HUES64 (cell line): Measurements from ENCODE around the gene RNF166.

Experiments
- H3K27ac ChIP-seq: 2 replicates; pipeline ENCODE4 v1.7.0; 2013; ENCODE audit warnings: low read depth, low read length, inconsistent platforms
- H3K27me3 ChIP-seq: 2 replicates; pipeline ENCODE4 v1.6.1; 2013; ENCODE audit warnings: mild to moderate bottlenecking, low read length; ENCODE audit not compliant: insufficient read depth
- H3K36me3 ChIP-seq: 2 replicates; pipeline ENCODE4 v1.6.1; 2013; ENCODE audit warnings: mild to moderate bottlenecking, low read length; ENCODE audit not compliant: insufficient read depth
- H3K4me1 ChIP-seq: 2 replicates; pipeline ENCODE4 v1.6.1; 2013; ENCODE audit warnings: mild to moderate bottlenecking, low read length, moderate library complexity; ENCODE audit not compliant: insufficient read depth
- H3K4me3 ChIP-seq: 2 replicates; pipeline ENCODE4 v1.5.1; 2013; ENCODE audit warnings: mild to moderate bottlenecking, low read length, moderate library complexity
- H3K9ac ChIP-seq: 2 replicates; pipeline ENCODE4 v1.6.1; 2013; ENCODE audit warnings: mild to moderate bottlenecking, low read depth, low read length
- H3K9me3 ChIP-seq: 2 replicates; pipeline ENCODE4 v1.6.1; 2013; ENCODE audit warnings: low read depth, low read length; ENCODE audit not compliant: insufficient read depth
- WGBS: fragments of 150-250, 120-280 bp; methylation state at CpG from one replicate; pipeline ENCODE4 v1.1.7; 2013; ENCODE audit warnings: missing lambda C conversion rate; 5-methylcytosine and 5-hydroxymethylcytosine counted together

RNF166 gene

GRCh38 chr16:88653101-88653500, 53.1 kb downstream of the RNF166 start:
- WGBS: 96% methylated on average over 13 of the region's 13 CpGs
- no peak overlapping the region for H3K9ac ChIP-seq
- H3K4me3 ChIP-seq: no peak overlapping the region
- H3K4me1 ChIP-seq: peaks cover 12% of the 10 kb centered on the region; the same call in 1 of the 2 replicates
- H3K36me3 ChIP-seq: peaks cover 44% of the 10 kb centered on the region
- no peaks in the 10 kb centered on the region for H3K9me3 ChIP-seq
- no peak overlapping the region for H3K27ac ChIP-seq
- H3K27me3 ChIP-seq: no peaks in the 10 kb centered on the region

DNA sequence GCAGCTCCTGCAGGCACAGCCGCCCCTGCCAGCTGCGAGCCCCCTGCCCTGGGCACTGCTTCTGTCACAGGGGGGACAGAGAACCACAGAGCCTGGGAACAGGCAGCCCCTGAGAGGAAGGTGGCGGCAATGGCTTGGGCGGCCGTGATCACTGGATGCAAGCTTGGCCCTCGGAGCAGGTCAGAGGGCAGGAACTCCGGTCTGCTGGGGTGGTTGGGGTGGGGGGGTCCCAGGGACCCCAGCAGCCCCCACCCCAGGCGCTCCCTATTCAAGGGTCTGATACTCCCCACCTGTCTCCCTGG, 53.5 kb downstream of the RNF166 start:
- Histone ChIP-seq H3K4me1 (peaks cover 12% of the 10 kb centered on the region; the same call in 1 of the 2 replicates), H3K27ac (no peak overlapping the region), H3K27me3 (no peaks in the 10 kb centered on the region), H3K9ac (no peak overlapping the region), H3K4me3 (no peak overlapping the region), H3K36me3 (peaks cover 41% of the 10 kb centered on the region), H3K9me3 (no peaks in the 10 kb centered on the region)
- 95% methylated on average over 7 of the region's 8 CpGs for WGBS

- H3K4me1 ChIP-seq: peaks cover 12% of the 10 kb centered on the region; the same call in 1 of the 2 replicates
- no peaks in the 10 kb centered on the region for H3K9me3 ChIP-seq
- H3K9ac ChIP-seq: no peak overlapping the region
- H3K27me3 ChIP-seq: no peaks in the 10 kb centered on the region
- H3K4me3 ChIP-seq: no peak overlapping the region
- H3K27ac ChIP-seq: no peak overlapping the region; the same call in 1 of the 2 replicates
- peaks cover 40% of the 10 kb centered on the region for H3K36me3 ChIP-seq
- WGBS: 92% methylated on average over 29 of the region's 29 CpGs
Observed at GRCh38 chr16:88651989-88652761, 54.0 kb downstream of the RNF166 start.

DNA sequence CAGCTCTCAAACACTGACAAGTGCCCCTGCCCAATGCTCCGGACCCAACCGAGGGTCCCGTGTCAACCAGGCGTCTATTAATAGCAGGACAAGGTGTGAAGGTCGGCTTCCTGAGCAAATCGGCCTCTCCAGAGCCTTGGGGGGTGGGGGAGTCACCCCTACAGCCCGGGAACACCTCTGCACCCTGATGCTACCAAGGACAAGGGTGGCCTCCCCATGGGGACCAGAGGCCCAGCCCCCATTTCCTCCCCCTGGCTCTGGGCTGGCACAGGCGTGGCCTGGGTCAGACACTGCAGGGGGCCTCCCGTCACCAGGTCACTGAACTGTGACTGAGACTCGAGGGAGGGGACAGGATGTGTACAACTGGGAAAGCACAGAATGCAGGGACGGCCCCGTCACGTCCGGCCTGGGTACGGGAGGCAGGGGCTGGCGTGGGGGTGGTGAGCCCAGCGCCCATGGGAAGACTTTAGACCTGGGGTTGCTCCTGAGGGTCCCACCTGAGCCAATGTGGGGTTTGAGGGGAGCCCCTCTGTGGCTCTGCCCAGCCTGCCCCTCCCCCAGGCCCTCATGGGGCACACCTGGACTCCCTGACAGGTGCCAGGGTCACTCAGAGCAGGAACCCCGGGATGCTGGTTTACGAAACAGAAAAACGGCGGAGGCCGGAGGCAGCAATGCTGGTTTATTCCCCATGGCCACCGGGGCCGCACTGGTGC, 54.8 kb downstream of the RNF166 start:
- peak overlapping the region; percentile 89 for H3K4me3 ChIP-seq

DNA sequence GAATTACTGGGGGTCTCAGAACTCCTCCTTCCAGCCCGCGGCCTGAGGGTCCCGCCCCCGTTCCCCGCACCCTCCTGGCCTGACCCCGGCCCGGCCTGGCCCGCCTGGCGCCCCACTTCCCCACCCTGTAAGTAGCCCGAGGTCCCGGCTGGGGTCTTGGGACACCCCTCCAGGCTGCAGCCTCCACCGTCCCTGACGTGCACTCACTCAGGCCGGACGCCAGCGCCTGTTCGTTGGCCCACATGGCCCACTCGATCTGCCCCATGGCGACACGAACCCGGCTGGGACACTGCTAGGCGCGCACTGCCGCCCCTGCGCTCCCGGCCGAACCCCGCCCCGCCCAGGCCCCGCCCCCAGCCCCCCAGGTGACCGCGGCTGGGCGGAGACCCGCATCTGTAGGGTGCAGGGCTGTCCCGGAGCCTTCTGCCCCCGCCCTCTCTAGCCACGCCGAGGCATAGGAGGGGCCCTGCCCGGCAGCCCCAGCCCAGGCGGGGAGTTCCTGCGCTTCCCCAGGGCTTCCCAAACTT, 55.4 kb downstream of the RNF166 start, which contains the start of gene CYBA:
Gene CYBA, minus strand, starts transcription at position 305 of the 527 bp plus-strand sequence. Its CDS starts 40 bp downstream, at position 265.
- Histone ChIP-seq H3K27me3 (no peaks in the 10 kb centered on the region), H3K4me3 (peak within 1 kb of the TSS; percentile 89), H3K4me1 (peaks cover 12% of the 10 kb centered on the region; the same call in 1 of the 2 replicates), H3K27ac (peak within 1 kb of the TSS; percentile 64; the same call in 1 of the 2 replicates), H3K9ac (peak within 1 kb of the TSS; percentile 85), H3K36me3 (peaks cover 34% of the 10 kb centered on the region), H3K9me3 (no peaks in the 10 kb centered on the region)
- WGBS: under 1% methylated on average over 41 of the region's 41 CpGs

More for the DNA sequence above, 54.8 kb downstream of the RNF166 start:
- Histone ChIP-seq H3K9ac (peak overlapping the region; percentile 5; the same call in 1 of the 2 replicates), H3K27me3 (no peaks in the 10 kb centered on the region), H3K27ac (no peak overlapping the region; the same call in 1 of the 2 replicates), H3K36me3 (peaks cover 36% of the 10 kb centered on the region), H3K9me3 (no peaks in the 10 kb centered on the region), H3K4me1 (peaks cover 12% of the 10 kb centered on the region; the same call in 1 of the 2 replicates)
- 49% methylated on average over 24 of the region's 24 CpGs for WGBS

DNA sequence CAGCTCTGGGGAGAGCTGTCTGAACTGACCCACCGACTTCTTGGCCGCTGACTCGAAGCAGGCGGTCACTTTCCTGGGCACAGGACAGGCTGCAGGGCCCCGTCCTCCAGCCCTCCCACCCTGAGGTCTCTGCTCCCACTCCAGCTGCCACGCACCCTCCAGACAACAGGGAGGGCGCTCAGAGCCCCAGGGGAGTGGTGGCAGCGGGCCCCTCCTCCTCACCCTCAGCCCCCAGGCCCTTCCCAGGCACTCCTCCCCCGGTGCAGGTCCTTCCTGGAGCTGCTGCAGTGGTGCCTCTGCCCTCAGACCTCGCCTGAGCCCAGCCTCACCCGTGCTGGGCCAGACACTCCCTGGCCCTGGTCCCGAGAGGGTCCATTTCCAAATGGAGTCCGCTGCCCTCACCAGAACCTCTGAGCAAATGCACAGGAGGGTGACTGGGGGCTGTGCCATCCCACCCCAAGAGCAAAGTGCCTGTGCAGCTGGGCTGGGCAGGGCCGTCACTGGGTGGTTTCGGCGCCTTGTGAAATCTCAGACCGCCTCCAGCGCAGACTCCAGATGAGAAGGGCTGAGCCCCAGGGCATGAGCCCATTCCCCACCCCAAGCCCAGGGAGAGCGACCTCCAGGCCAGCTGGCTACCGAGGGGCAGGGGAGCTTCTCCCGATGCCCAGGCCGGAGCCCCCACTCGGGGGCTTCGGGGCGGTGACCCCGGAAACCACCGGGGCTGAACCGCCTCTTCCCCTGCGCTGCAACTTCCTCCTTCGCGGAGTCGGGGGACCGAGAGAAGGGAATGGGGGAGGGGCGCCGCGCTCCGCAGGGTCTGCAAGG, 56.1 kb downstream of the RNF166 start:
- Histone ChIP-seq H3K27ac (peak overlapping the region; percentile 64; the same call in 1 of the 2 replicates), H3K9me3 (no peaks in the 10 kb centered on the region), H3K4me3 (peak overlapping the region; percentile 89), H3K4me1 (peaks cover 12% of the 10 kb centered on the region; the same call in 1 of the 2 replicates), H3K36me3 (peaks cover 27% of the 10 kb centered on the region), H3K27me3 (no peaks in the 10 kb centered on the region), H3K9ac (peak overlapping the region; percentile 85)
- WGBS: 15% methylated on average over 37 of the region's 37 CpGs

DNA sequence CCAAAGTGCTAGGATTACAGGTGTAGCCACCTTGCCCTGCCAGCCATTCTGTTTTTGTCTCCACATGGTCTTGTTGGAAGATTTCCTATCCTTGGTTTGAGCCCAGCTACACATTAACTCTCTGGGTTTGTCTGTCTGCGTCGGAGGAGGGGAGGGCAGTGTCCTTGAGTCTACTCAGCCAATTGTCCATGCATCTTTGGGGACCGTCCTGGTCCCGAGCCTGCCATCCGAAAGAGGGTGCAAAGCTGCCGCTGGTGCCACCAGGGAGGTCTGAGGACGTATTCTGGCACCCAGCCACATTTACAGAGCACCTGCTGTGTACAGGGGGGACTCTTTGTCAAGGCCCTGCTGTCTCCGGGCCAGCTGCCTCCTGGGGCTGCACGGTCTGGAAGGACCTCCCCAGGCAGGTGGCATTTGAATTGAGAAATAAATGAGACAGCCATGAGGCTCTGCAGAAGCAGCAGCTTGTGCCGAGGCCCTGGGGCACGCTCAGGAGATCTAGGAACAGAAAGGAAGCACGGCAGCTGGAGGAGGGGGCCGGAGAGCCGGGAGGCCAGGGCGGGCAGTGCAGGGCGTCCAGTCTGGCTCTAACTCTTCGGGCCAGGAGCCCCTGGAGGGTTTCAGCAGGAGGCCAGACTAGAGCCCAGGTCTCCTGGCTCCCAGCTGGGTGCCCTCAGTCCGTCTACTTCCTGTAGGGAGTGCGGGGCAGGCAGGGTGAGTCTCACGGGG, 56.8 kb downstream of the RNF166 start:
- H3K36me3 ChIP-seq: peaks cover 20% of the 10 kb centered on the region

GRCh38 chr16:88647178-88648070, 58.8 kb downstream of the RNF166 start:
- no peaks in the 10 kb centered on the region for H3K9me3 ChIP-seq
- peaks cover 12% of the 10 kb centered on the region; the same call in 1 of the 2 replicates for H3K4me1 ChIP-seq
- H3K4me3 ChIP-seq: no peak overlapping the region
- H3K9ac ChIP-seq: no peak overlapping the region
- no peaks in the 10 kb centered on the region for H3K27me3 ChIP-seq
- H3K36me3 ChIP-seq: 0 out of 2 replicates have a peak, but pooled peaks cover 5% of the 10 kb centered on the region
- H3K27ac ChIP-seq: no peak overlapping the region
- 93% methylated on average over 22 of the region's 22 CpGs for WGBS

More for the DNA sequence above, 56.8 kb downstream of the RNF166 start:
- Histone ChIP-seq H3K4me3 (peak overlapping the region; percentile 89), H3K9me3 (no peaks in the 10 kb centered on the region), H3K27me3 (no peaks in the 10 kb centered on the region), H3K4me1 (peaks cover 12% of the 10 kb centered on the region; the same call in 1 of the 2 replicates), H3K27ac (no peak overlapping the region), H3K9ac (0 out of 2 replicates have a peak overlapping the region, but pooled peaks have one; percentile 85)
- WGBS: 84% methylated on average over 20 of the region's 20 CpGs
